Lower leg skin (tissue), 4 donors: ENCODE measurements around the gene RAB11FIP5. TPM values are rescaled to one million over a fixed set of nuclear protein-coding genes. Genes with fewer than 3 reads are reported as not detected.

Source experiments
- DNase-seq, 2 donors: peaks; one replicate each; pipeline ENCODE4 v3.0.0-alpha.2; 2019; ENCODE audit warnings: low spot score in 2 of 2
- H3K4me3 ChIP-seq: fragments of 200-600 bp; sonication (generic); 2 replicates; pipeline ENCODE4 v1.5.1; 2017; ENCODE audit warnings: mild to moderate bottlenecking, low read depth; ENCODE audit not compliant: poor library complexity, severe bottlenecking
- POLR2A ChIP-seq, 2 donors: fragments of 450-650 bp; IDR thresholded peaks; one replicate each; pipeline ENCODE4 v1.6.1; 2016 to 2017; ENCODE audit warnings: antibody characterized with exemption in 2 of 2, mild to moderate bottlenecking in 1 of 2, moderate library complexity in 1 of 2
- WGBS, 2 donors: methylation state at CpG; one replicate each; pipeline ENCODE4 v1.1.5; 2018; 5-methylcytosine and 5-hydroxymethylcytosine counted together
- intact Hi-C: fragments of 100-400 bp; cut with DNase I; formaldehyde crosslinking; loops from one replicate; pipeline ENCODE4 v1.15.0; 2023; ENCODE audit warnings: low total_unique reads
- total RNA-seq, 4 donors: library from RNA; depleted of rRNA; stranded (reverse); fragments of >200 nt; gene quantifications; one replicate each; pipeline ENCODE4 v1.1.0, GENCODE V29; 2016
- TF ChIP-seq, protein P1 (sequence below), 3 donors: fragments of 450-650 bp; IDR thresholded peaks; one replicate each; pipeline ENCODE4 v1.5.1; 2016; ENCODE audit warnings: antibody characterized with exemption in 3 of 3, mild to moderate bottlenecking in 3 of 3, moderate library complexity in 2 of 3

RAB11FIP5 gene
- total RNA-seq, 4 donors from 2014 or later, result 35.7 to 43.7 (median 42.0) TPM

DNA sequence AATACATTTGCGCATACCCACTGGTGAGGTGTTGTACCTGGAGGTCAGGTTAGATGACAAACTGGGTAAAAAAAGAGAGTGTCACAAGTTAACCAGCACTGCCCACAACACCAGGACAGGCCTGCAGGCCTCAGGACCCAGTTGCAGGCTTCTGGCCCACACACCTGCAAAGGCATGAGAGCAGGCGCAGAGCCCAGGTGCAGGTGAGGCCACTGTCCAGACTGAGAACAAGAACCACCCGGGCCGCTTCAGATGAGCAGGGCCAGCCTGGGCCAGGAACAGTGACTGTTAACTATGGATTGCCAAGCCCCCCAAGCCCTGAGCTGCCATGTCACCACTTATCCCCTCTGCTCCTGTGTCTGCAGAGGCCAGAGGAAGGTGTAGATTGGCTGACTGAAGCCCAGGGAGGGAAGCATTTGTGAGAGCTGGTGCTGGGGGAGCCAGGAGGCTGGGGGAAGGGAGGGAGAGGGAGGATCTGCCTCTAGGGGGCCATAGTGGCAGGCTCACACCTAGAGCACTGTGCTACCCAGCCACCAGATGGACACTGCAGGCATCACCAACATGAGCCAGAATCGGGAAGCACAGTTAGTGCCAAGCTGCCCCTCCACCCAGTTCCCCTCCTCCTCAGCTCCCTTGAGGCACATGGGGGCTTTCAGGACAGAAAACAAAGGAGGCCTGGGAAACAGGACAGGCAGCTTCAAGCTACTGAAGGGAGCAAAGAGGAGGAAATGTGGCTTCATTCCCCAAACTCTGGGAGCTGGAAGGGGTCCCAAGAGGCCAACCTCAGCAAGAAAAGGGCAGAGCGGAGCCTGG is 76.6 kb downstream of the RAB11FIP5 start:
- intact Hi-C loops, result no loop called here
- DNase-seq, result no peak
- TF ChIP-seq POLR2A (IDR thresholded peaks at IDR 0.05), result no peak
- TF ChIP-seq, protein P1, sequence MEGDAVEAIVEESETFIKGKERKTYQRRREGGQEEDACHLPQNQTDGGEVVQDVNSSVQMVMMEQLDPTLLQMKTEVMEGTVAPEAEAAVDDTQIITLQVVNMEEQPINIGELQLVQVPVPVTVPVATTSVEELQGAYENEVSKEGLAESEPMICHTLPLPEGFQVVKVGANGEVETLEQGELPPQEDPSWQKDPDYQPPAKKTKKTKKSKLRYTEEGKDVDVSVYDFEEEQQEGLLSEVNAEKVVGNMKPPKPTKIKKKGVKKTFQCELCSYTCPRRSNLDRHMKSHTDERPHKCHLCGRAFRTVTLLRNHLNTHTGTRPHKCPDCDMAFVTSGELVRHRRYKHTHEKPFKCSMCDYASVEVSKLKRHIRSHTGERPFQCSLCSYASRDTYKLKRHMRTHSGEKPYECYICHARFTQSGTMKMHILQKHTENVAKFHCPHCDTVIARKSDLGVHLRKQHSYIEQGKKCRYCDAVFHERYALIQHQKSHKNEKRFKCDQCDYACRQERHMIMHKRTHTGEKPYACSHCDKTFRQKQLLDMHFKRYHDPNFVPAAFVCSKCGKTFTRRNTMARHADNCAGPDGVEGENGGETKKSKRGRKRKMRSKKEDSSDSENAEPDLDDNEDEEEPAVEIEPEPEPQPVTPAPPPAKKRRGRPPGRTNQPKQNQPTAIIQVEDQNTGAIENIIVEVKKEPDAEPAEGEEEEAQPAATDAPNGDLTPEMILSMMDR (IDR thresholded peaks at IDR 0.05), result no peak
- 88 to 94% methylated on average over 6 of the region's 6 CpGs for WGBS, 2 donors
- H3K4me3 ChIP-seq, result no peak overlapping the region

DNA sequence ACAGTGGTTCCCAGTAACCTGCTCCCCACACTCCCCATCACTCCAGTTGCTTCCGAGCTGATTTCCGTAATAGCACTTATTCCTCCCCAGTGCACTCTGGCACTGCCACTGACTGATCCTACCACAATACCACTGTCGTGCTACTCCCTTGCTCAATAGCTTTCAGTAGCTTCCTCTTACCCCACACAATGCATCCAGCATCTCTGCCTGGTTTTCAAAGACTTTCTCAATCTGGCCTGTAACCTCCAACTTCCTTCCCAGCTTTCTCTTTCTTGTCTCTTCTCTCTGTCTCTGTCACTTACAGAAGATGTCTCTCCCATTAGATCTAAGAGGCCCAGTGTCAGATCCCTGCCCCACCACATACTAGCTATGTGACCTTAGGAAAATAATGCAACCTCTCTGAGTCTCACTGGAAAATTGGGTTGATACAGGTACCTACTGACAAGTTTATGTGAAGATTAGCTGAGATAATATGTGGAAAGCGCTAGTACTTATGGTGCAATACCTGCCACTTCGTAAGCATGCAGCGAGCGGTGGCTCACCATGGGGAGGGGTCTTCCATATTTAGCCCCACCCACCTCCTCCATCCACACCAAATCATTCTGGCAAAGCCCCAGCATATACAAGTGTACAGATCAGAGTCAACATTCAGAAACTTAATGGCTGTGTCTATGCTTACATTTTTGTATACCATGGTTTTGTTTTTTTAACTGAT is 77.9 kb downstream of the RAB11FIP5 start:
- WGBS, 2 donors, result 92 to 94% methylated on average over 7 of the region's 7 CpGs
- DNase-seq, result no peak
- no peak for TF ChIP-seq POLR2A (IDR thresholded peaks at IDR 0.05)
- TF ChIP-seq, protein P1 (IDR thresholded peaks at IDR 0.05), result no peak
- no peak overlapping the region for H3K4me3 ChIP-seq
- intact Hi-C loops, result no loop called here

DNA sequence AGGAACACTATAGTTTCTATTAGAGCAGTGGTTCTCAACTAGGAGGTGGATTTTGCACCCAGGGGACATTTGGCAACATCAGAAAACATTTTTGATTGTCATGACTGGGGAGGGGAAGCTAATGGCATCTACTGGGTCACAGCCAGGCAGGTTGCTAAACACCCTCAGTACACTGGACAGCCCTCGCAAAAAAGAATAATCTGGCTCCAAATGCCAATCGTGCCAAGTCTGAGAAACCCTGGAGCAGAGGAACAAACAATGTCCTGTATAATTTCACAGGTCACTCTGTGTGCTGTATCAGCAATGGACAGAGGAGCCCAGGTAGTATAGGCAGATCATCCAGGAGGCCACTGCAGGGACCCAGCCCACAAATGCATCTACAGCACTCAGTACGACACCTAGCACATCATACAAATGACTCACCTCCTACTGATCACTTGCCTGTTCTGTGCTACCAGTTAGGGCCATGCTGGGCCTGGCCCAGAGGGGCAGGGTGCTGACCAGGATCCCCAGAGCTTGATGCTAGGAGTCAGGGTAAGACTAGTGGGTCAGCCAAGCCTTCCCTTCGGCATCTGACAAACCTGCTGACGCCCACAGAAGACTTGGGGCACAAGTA is 78.9 kb downstream of the RAB11FIP5 start:
- intact Hi-C loops, result no loop called here
- no peak for DNase-seq
- TF ChIP-seq, protein P1 (IDR thresholded peaks at IDR 0.05), result no peak
- WGBS, 2 donors, result 90 to 91% methylated on average over 5 of the region's 5 CpGs
- no peak overlapping the region for H3K4me3 ChIP-seq

DNA sequence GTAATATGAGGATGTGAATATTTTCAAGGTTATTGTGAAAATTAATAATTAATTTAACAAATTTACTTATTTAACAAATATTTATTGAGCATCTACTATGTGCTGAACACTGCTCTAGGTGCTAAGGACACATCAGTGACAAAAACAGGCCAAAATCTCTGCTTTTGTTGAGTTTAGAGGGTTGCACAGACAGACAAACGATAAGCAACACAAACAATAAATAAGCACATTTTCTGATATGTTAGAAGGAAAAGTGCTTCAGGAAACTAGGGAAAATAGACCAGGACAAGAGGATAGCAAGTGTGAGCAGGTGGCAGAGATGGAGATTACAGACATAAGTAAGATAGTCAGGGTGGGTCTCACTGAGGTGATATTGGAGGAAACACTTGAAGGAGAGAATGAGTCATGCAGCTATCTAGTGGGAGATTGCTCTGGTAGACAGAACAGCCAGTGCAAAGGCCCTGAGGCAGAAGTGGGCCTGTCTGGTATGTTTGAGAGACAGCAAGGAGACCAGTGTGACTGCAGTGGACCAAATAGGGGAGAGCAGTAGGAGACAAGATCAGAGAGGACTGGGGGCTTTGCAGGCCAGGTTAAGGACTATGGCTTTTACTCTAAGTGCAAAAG is 79.5 kb downstream of the RAB11FIP5 start:
- no peak overlapping the region for H3K4me3 ChIP-seq
- TF ChIP-seq POLR2A (IDR thresholded peaks at IDR 0.05), result no peak
- TF ChIP-seq, protein P1 (IDR thresholded peaks at IDR 0.05), result no peak
- DNase-seq, result no peak
- intact Hi-C loops, result no loop called here
- 91 to 96% methylated on average over 1 of the region's 1 CpG for whole genome bisulfite sequencing, 2 donors

DNA sequence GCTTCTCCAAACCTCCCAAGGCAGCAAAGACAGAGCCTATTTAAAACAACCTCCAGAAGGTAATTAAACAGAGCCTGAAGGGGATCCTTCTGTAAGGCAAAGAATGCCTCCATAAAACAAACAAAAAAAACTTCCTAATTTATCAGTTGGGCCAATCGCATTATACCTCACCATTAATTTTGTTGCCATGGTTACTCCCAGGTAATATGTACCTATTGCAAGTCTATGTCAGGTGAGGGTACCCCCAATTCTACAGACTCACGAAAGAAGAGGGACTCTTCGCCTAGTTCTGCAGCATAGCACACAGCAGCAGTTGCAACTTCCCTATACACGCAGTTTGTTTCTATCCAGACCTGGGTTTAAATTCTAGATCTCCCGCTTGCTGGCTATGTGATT is 80.0 kb downstream of the RAB11FIP5 start:
- 92 to 99% methylated on average over 5 of the region's 5 CpGs for WGBS, 2 donors
- TF ChIP-seq, protein P1 (IDR thresholded peaks at IDR 0.05), result no peak
- TF ChIP-seq POLR2A (IDR thresholded peaks at IDR 0.05), result no peak
- intact Hi-C loops, result no loop called here
- DNase-seq, result no peak
- no peak overlapping the region for H3K4me3 ChIP-seq
